ENCODE measurements around the gene CNKSR3. TPM values are rescaled to one million over a fixed set of nuclear protein-coding genes. Genes with fewer than 3 reads are reported as not detected.
A peak's percentile ranks its signal among the peaks of the same experiment; 100 is the strongest.
"Not testable (repeated sequence)": the region's sequence is repeated elsewhere in the genome, so short reads cannot be mapped to it uniquely, and the experiment has no call there.

CNKSR3 gene
- total RNA-seq, 4 donors from 2014 or later = 10.4 to 23.9 (median 19.6) TPM

DNA sequence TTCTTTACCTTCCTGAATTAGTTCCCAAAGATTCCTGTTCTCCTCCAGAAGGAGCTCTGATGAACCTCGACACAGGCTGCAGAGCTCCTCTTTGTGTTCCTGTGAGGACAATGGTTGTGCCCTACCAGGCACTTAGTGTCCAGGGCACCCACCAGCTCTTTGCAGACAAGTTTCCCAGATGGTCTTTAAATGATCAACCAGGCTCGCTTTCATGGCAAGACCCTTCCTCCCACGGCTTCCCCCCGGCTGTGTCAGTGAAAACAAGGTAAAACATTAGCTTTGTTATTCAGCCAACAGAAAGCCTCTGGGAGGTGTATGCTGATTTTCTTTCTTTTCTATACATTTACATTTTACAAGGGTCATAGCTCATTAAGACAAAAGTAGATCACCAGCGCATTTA, 32.3 kb upstream of the CNKSR3 start:
- no peak for TF ChIP-seq EP300 (IDR thresholded peaks at IDR 0.05)
- no peak for TF ChIP-seq POLR2A (IDR thresholded peaks at IDR 0.05; ENCODE audit: low read depth)
- TF ChIP-seq, protein P1, sequence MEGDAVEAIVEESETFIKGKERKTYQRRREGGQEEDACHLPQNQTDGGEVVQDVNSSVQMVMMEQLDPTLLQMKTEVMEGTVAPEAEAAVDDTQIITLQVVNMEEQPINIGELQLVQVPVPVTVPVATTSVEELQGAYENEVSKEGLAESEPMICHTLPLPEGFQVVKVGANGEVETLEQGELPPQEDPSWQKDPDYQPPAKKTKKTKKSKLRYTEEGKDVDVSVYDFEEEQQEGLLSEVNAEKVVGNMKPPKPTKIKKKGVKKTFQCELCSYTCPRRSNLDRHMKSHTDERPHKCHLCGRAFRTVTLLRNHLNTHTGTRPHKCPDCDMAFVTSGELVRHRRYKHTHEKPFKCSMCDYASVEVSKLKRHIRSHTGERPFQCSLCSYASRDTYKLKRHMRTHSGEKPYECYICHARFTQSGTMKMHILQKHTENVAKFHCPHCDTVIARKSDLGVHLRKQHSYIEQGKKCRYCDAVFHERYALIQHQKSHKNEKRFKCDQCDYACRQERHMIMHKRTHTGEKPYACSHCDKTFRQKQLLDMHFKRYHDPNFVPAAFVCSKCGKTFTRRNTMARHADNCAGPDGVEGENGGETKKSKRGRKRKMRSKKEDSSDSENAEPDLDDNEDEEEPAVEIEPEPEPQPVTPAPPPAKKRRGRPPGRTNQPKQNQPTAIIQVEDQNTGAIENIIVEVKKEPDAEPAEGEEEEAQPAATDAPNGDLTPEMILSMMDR (IDR thresholded peaks at IDR 0.05) = no peak
- TF ChIP-seq POLR2AphosphoS5 (IDR thresholded peaks at IDR 0.05) = no peak
- H3K4me3 ChIP-seq = no peak overlapping the region
- intact Hi-C loops (cut with DNase I) = no loop called here
- H3K27ac ChIP-seq (replicated peaks in 1 of 4) = no peak overlapping the region
- H3K27me3 ChIP-seq = no peaks in the 10 kb centered on the region
- WGBS = 98% methylated on average over 4 of the region's 5 CpGs
- no peaks in the 10 kb centered on the region for H3K9me3 ChIP-seq
- no peak for DNase-seq (ENCODE audit: extremely low spot score)
- H3K36me3 ChIP-seq = no peaks in the 10 kb centered on the region
- peaks cover 0 to under 1% (median 0%) of the 10 kb centered on the region in 4 donors for H3K4me1 ChIP-seq

DNA sequence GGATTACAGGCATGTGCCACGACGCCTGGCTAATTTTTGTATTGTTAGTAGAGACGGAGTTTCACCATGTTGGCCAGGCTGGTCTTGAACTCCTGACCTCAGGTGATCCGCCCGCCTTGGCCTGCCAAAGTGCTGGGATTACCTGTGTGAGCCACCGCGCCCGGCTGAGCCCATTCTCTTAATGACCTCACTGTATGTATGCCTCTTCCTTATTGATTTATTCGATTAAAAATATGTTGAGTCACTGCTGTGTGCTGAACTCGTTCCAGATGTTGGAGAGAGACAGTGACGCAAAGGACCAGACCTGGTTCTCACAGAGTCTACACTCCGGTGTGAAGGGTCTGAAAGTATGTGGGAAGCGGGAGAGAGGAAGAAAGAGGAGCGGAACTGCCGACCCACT, 31.4 kb upstream of the CNKSR3 start:
- H3K9me3 ChIP-seq; H3K27ac ChIP-seq (replicated peaks in 1 of 4); DNase-seq (ENCODE audit: extremely low spot score); H3K27me3 ChIP-seq; H3K4me3 ChIP-seq; intact Hi-C loops (cut with DNase I); H3K4me1 ChIP-seq; H3K36me3 ChIP-seq: not testable (repeated sequence)
- 94% methylated on average over 15 of the region's 15 CpGs for WGBS

DNA sequence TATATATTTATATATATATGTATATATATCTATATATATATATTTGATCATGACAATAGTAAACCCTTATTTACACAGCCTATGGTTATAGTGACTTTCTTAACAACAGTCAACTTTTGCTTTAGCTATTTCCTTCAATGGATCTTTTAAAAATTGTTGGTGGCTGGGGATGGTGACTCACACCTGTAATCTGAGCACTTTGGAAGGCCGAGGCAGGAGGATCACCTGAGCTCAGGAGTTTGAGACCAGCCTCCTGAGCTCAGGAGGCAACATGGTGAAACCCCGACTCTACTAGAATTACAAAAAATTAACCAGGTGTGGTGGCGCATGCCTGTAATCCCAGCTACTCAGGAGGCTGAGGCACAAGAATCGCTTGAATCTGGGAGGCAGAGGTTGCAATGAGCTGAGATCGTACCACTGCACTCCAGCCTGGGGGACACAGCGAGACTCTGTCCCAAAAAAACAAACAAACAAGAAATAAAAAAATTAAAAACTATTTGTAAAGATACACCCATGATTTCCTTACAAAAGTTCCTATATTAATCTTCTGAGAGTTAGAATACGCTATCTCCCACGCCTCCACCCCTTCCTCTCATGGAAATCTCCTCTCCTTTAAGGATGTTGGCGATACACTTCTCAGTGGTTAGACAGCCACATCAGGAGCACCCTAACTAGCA, 29.2 kb upstream of the CNKSR3 start:
- H3K9me3 ChIP-seq = no peaks in the 10 kb centered on the region
- TF ChIP-seq POLR2AphosphoS5 (IDR thresholded peaks at IDR 0.05) = no peak
- no peak for TF ChIP-seq EP300 (IDR thresholded peaks at IDR 0.05)
- TF ChIP-seq, protein P1 (IDR thresholded peaks at IDR 0.05) = no peak
- no peak for TF ChIP-seq POLR2A (IDR thresholded peaks at IDR 0.05; ENCODE audit: low read depth)
- DNase-seq (ENCODE audit: extremely low spot score) = peak; percentile 34
- 97% methylated on average over 9 of the region's 9 CpGs for WGBS
- H3K36me3 ChIP-seq = no peaks in the 10 kb centered on the region
- H3K27me3 ChIP-seq = no peaks in the 10 kb centered on the region
- intact Hi-C loops (cut with DNase I) = no loop called here
- H3K27ac ChIP-seq (replicated peaks in 1 of 4) = no peak overlapping the region
- no peaks in the 10 kb centered on the region for H3K4me1 ChIP-seq
- H3K4me3 ChIP-seq = no peak overlapping the region

DNA sequence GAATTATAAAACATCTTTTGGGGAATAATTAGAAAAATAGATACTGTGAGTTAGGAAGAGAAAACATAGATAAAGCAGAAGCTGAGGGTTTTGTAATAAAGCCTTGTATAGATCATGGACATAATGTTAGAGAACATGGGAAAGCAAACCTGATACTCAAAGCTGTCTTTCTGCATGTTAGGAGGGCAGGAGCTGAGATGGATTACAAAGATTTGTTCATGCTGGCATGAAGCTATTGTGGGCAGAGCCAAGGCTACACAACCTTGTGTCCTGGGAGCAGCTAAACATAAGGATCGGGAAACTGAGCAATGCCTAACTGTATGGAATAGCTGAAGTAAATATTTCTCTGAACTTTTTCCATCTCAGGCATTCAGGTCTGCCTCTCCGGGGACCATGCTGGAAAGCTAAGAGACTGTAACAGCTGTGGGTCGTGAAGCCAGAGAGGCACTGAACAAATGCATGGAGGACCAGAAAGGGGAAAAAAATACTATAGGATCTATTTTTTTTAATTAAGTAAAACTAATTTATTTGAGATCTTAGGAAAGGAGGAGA, 28.2 kb upstream of the CNKSR3 start:
- TF ChIP-seq EP300 (IDR thresholded peaks at IDR 0.05) = no peak
- Histone ChIP-seq H3K4me3 (no peak overlapping the region), H3K27ac (replicated peaks in 1 of 4) (no peak overlapping the region), H3K27me3 (no peaks in the 10 kb centered on the region), H3K36me3 (no peaks in the 10 kb centered on the region), H3K9me3 (no peaks in the 10 kb centered on the region), H3K4me1 (no peaks in the 10 kb centered on the region)
- intact Hi-C loops (cut with DNase I) = no loop called here
- DNase-seq (ENCODE audit: extremely low spot score) = no peak
- 75% methylated on average over 3 of the region's 3 CpGs for WGBS

DNA sequence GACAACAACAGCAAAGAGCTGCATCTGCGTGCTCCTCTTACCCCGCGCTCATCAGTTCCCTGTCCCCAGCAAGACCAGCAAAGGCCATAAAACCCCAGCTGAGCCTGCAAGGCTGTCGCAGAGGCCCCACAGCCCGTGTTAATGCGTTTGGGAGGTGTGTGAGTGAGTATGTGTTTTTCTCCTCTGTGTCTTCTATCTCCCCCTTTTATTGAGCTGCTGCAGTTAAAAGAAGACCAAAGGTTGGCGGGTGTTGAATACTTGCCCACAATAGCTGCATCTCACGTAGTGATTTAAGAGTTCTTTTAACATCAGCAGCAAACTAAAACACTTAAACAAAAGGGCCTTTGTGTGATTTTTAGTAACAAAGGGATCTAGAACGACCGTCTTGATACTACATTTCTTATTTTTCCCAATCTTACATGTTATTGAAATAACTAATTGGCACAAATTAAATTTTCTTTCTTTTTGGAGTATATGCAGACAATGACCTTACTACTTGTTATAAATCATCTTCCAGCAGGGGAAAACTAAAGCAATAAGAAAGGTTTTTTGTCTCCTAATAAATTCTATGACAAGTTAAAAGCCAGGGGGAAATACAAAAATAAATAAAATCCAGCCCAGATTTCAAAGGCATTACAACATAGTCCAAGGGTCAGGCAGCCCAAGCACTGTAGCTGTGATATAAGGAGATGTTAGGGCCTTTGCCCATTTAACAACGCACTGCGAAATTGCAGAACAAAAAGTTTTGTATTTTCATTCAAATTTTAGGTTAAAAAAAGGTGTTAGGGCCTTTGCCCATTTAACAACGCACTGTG, 27.2 kb upstream of the CNKSR3 start:
- 91% methylated on average over 13 of the region's 13 CpGs for WGBS
- intact Hi-C loops (cut with DNase I) = no loop called here
- H3K27me3 ChIP-seq = no peaks in the 10 kb centered on the region
- no peaks in the 10 kb centered on the region for H3K9me3 ChIP-seq
- no peak overlapping the region for H3K27ac ChIP-seq (replicated peaks in 1 of 4)
- no peaks in the 10 kb centered on the region for H3K4me1 ChIP-seq
- no peak overlapping the region for H3K4me3 ChIP-seq
- no peak for TF ChIP-seq POLR2A (IDR thresholded peaks at IDR 0.05; ENCODE audit: low read depth)
- TF ChIP-seq, protein P1 (IDR thresholded peaks at IDR 0.05) = no peak
- no peak for TF ChIP-seq POLR2AphosphoS5 (IDR thresholded peaks at IDR 0.05)
- no peak for TF ChIP-seq EP300 (IDR thresholded peaks at IDR 0.05)
- DNase-seq (ENCODE audit: extremely low spot score) = no peak
- no peaks in the 10 kb centered on the region for H3K36me3 ChIP-seq
